CD4-positive, alpha-beta memory T cell (primary cell): Measurements from ENCODE around the gene C21orf91. TPM values are rescaled to one million over a fixed set of nuclear protein-coding genes. Genes with fewer than 3 reads are reported as not detected.

ENCODE experiments used
- CTCF ChIA-PET: fragments of 350-600 bp; sonication (Branson Sonifier 250); formaldehyde crosslinking; loops from one replicate; lab custom pipeline; 2021; ENCODE audit warnings: inconsistent platforms; ENCODE audit not compliant: partially characterized antibody; lab: Charles Lee
- POLR2A ChIA-PET: fragments of 350-600 bp; sonication (Branson Sonifier 250); formaldehyde crosslinking; loops from one replicate; lab custom pipeline; 2021; ENCODE audit not compliant: partially characterized antibody; lab: Charles Lee
- DNase-seq, 5 donors: peaks; one replicate each; pipeline versions ENCODE4 v3.0.0 to v3.0.0-alpha.2; 2020 to 2022; ENCODE audit warnings: mixed read lengths in 1 of 5
- H3K27ac ChIP-seq: one replicate; pipeline ENCODE4 v1.7.0; 2013; ENCODE audit warnings: low read depth, low read length
- H3K27me3 ChIP-seq: 2 replicates; pipeline ENCODE4 v1.7.0; 2013; ENCODE audit warnings: mild to moderate bottlenecking, low read length, moderate library complexity; ENCODE audit not compliant: insufficient read depth
- H3K36me3 ChIP-seq: 2 replicates; pipeline ENCODE4 v1.7.0; 2013; ENCODE audit warnings: mild to moderate bottlenecking, low read length, moderate library complexity; ENCODE audit not compliant: insufficient read depth
- H3K4me1 ChIP-seq: 2 replicates; pipeline ENCODE4 v1.7.0; 2013; ENCODE audit warnings: mild to moderate bottlenecking, low read length, moderate library complexity; ENCODE audit not compliant: insufficient read depth
- H3K4me3 ChIP-seq, 2 donors: one replicate each; pipeline ENCODE4 v1.7.0; 2013; ENCODE audit warnings: low read length in 2 of 2, mild to moderate bottlenecking in 1 of 2
- H3K9me3 ChIP-seq, 2 donors: one replicate each; pipeline ENCODE4 v1.7.0; 2013; ENCODE audit warnings: low read length in 2 of 2, control low read depth in 1 of 2; ENCODE audit not compliant: control insufficient read depth in 1 of 2
- H3K27ac Mint-ChIP-seq, 7 donors: one replicate each; pipeline ENCODE4 v1.8.0; 2020 to 2021; ENCODE audit warnings: mixed read lengths in 7 of 7, mild to moderate bottlenecking in 6 of 7, inconsistent platforms in 3 of 7, moderate library complexity in 3 of 7
- H3K27me3 Mint-ChIP-seq, 2 donors: one replicate each; pipeline ENCODE4 v1.8.0; 2020 to 2021; ENCODE audit warnings: mixed read lengths in 2 of 2
- H3K36me3 Mint-ChIP-seq, 2 donors: one replicate each; pipeline ENCODE4 v1.8.0; 2020 to 2021; ENCODE audit warnings: mixed read lengths in 2 of 2, inconsistent platforms in 1 of 2, mild to moderate bottlenecking in 1 of 2
- H3K4me1 Mint-ChIP-seq, 4 donors: one replicate each; pipeline ENCODE4 v1.8.0; 2020 to 2021; ENCODE audit warnings: mixed read lengths in 4 of 4, mild to moderate bottlenecking in 1 of 4
- H3K4me3 Mint-ChIP-seq, 8 donors: one replicate each; pipeline ENCODE4 v1.8.0; 2020 to 2021; ENCODE audit warnings: mixed read lengths in 8 of 8, mild to moderate bottlenecking in 7 of 8, moderate library complexity in 6 of 8, inconsistent platforms in 3 of 8
- H3K9me3 Mint-ChIP-seq, 8 donors: one replicate each; pipeline ENCODE4 v1.8.0; 2020 to 2021; ENCODE audit warnings: mixed read lengths in 8 of 8, mild to moderate bottlenecking in 5 of 8, inconsistent platforms in 3 of 8, moderate library complexity in 1 of 8
- intact Hi-C: fragments of 100-400 bp; cut with micrococcal nuclease; formaldehyde crosslinking; loops from one replicate; pipeline ENCODE4 v1.15.1; 2023
- polyA plus RNA-seq, 2 donors: library from polyadenylated mRNA; unstranded; fragments of 300-500 nt; fragmentation: Illumina TruSeq; gene quantifications; one replicate each; pipeline ENCODE4 v1.2.3, GENCODE V29; 2021
- total RNA-seq, 2 experiments: library from RNA; stranded (reverse); gene quantifications; one replicate each; pipeline ENCODE4 v1.2.3, GENCODE V29; 2021

The C21orf91 gene
- total and polyA plus RNA-seq, 4 experiments from 2014 or later = 38.5 to 80.5 (median 63.3) TPM

DNA sequence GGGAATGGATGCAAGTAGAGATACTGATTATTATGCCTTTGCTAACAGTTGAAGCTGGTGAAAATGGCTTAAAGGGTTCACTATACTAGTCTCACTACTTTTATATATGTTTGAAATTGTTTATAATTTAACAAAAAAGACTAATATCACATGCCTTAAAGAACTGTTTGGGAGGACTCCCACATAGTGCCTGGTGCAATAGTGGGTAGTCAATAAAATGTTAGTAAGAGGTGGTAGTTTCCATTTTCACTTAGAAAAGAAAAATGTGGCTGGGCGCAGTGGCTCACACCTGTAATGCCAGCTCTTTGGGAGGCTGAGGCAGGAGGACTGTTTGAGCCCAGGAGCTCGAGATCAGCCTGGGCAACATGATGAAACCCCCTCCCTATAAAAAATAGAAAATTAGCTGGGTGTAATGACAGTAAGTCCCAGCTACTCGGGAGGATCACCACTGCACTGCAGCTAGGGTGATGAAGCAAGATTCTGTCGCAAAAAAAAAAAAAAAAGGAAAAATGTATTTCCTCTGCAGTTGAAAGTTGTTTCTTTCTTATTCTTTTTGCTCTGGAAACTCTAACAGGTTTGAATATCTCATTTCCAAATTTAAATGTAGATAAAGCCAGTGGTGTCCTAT is 24.5 kb downstream of the C21orf91 start:
- peaks cover 14 to 45% of the 10 kb centered on the region in 2 donors for H3K36me3 Mint-ChIP-seq
- H3K27me3 Mint-ChIP-seq = no peaks in the 10 kb centered on the region
- peak overlapping the region; percentile 20 to 72 for H3K4me3 ChIP-seq
- H3K4me1 ChIP-seq = peaks cover 97% of the 10 kb centered on the region
- peaks cover 8% of the 10 kb centered on the region for H3K36me3 ChIP-seq
- H3K4me3 Mint-ChIP-seq = peak overlapping the region; percentile 60 to 92 (median 83)
- peak in 1 of 5 donors; percentile 44 for DNase-seq
- intact Hi-C loops = loop anchor here (1.0 kb wide), 2 partner anchors 10 to 24 kb away; no protein-coding TSS in a partner anchor
- POLR2A ChIA-PET = interaction anchor here (1.2 to 7.7 kb wide), 6 partner anchors 10 to 106 kb away, joined by 4 to 158 read pairs (median 23); partner anchors contain the start of gene C21orf91
- CTCF ChIA-PET = interaction anchor here (1.0 to 3.1 kb wide), 9 partner anchors 11 to 130 kb away, joined by 3 to 16 read pairs (median 5); no protein-coding TSS in a partner anchor
- H3K27me3 ChIP-seq = no peaks in the 10 kb centered on the region
- H3K27ac ChIP-seq = peak overlapping the region; percentile 94
- H3K4me1 Mint-ChIP-seq = peaks cover 50 to 77% (median 54%) of the 10 kb centered on the region in 4 donors
- H3K27ac Mint-ChIP-seq = peak overlapping the region; percentile 87 to 97 (median 92)
- no peaks in the 10 kb centered on the region for H3K9me3 ChIP-seq
- H3K9me3 Mint-ChIP-seq = peaks cover 0 to 3% (median 0%) of the 10 kb centered on the region in 8 donors

DNA sequence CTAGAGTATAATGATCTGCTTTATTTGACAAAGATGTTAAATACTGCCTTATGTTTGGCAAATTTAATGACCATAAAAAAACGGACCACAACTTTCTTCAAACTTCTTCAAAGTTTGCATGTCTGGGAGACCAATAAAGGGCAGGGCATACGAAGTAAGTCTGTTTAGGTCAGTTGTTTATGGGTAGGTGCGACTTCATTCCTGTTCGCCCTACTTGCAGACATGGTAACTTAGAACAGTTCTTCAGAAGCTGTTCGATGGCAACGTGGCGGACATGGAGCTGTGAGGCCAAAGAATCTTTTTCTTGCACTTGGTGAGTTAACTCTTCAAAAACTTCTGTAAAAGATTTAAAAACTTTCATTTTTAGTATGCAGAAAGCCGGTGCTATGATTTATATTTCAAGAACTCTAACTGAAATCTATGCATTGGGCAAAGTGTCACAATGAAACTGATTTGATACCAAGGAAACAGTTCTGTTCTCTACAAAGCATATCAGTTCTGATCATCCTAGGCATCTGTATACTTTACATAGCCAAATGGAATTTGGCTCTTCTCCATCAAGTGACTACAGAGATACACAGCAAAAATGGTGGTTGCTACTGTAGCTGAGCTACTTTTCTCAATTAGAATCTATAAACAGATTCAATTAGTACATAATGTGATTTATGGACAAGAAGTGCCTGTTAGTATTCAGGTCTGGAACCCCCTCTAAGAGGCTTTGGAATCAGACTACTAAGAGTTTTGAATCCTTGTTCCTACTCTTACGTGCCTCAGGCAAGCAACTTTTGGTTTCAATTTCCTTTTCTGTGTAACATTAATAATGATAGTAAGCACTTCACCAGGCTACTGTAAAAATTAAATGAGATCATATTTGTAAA is 25.7 kb downstream of the C21orf91 start:
- Histone ChIP-seq H3K27me3 (no peaks in the 10 kb centered on the region), H3K36me3 (peaks cover 8% of the 10 kb centered on the region), H3K4me1 (peaks cover 92% of the 10 kb centered on the region), H3K27ac (peak overlapping the region; percentile 94), H3K9me3 (no peaks in the 10 kb centered on the region), H3K4me3 (peak overlapping the region; percentile 20 to 72)
- CTCF ChIA-PET = interaction anchor here (0.9 to 3.1 kb wide), 7 partner anchors 9 to 25 kb away, joined by 3 to 16 read pairs (median 6); no protein-coding TSS in a partner anchor
- POLR2A ChIA-PET = interaction anchor here (0.7 to 7.7 kb wide), 6 partner anchors 11 to 37 kb away, joined by 3 to 158 read pairs (median 20); partner anchors contain the start of gene C21orf91
- Mint-ChIP-seq H3K9me3 (no peaks in the 10 kb centered on the region), H3K27me3 (no peaks in the 10 kb centered on the region), H3K4me1 (peaks cover 49 to 78% (median 57%) of the 10 kb centered on the region in 4 donors), H3K36me3 (peaks cover 14 to 40% of the 10 kb centered on the region in 2 donors), H3K27ac (peak overlapping the region; percentile 87 to 97 (median 92)), H3K4me3 (peak overlapping the region; percentile 60 to 92 (median 83))
- peak in 4 of 5 donors; percentile 59 to 66 (median 60) for DNase-seq
- intact Hi-C loops = loop anchor here (1.0 kb wide), 2 partner anchors 9 to 25 kb away; no protein-coding TSS in a partner anchor

DNA sequence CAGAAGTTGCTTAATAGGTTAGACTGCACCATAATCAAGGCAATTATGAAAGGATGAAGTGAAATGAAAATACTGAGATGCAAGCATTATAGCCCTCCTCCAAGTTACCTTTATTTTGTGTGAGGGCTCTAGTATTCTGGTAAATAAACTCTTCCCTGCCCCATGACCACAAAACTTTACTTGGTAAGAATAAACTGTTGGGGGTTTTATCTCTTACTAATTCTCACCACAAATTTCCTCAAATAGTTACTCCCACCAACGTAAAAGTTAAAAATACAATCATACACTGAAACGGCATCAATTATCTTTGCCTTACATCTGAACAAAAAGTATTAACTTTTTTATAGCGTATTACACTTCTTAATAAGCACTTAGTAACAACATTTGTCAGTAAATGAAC is 29.5 kb downstream of the C21orf91 start:
- Mint-ChIP-seq H3K4me3 (peak overlapping the region; percentile 58 to 88 (median 76)), H3K36me3 (peaks cover 30 to 39% of the 10 kb centered on the region in 2 donors), H3K27ac (peak overlapping the region; percentile 85 to 96 (median 92)), H3K4me1 (peaks cover 61 to 92% (median 72%) of the 10 kb centered on the region in 4 donors), H3K27me3 (no peaks in the 10 kb centered on the region), H3K9me3 (peaks cover 0 to 7% (median 0%) of the 10 kb centered on the region in 8 donors)
- no peaks in the 10 kb centered on the region for H3K36me3 ChIP-seq
- peaks cover 92% of the 10 kb centered on the region for H3K4me1 ChIP-seq
- no peaks in the 10 kb centered on the region for H3K9me3 ChIP-seq
- peak in 1 of 5 donors; percentile 24 for DNase-seq
- ChIA-PET CTCF (interaction anchor here (1.4 kb wide), 1 partner anchor 8 kb away, joined by 4 read pairs; no protein-coding TSS in a partner anchor), POLR2A (interaction anchor here (1.2 to 7.7 kb wide), 4 partner anchors 8 to 32 kb away, joined by 4 to 158 read pairs (median 21); partner anchors contain the start of gene C21orf91)
- H3K4me3 ChIP-seq = no peak overlapping the region
- H3K27me3 ChIP-seq = no peaks in the 10 kb centered on the region
- intact Hi-C loops = no loop called here
- H3K27ac ChIP-seq = peak overlapping the region; percentile 71

DNA sequence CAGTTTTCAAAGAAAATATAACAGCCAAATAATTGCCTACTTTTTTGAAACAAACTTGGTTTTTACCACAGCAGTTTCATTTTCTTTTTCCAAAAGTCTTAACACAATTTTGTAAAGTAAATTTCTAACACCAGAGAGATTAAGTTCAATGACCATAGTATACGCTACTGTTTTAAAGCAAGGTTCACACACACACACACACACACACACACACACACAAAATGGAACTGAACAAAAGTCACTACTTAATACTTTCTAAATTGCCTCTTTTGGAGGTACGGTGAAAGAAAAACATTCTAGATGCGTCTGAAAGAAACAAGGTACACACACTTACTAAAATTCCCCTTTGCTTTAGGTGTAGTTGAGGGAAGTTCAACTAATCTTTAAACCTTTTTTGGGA is 30.1 kb downstream of the C21orf91 start:
- peaks cover 92% of the 10 kb centered on the region for H3K4me1 ChIP-seq
- Mint-ChIP-seq H3K4me1 (peaks cover 66 to 93% (median 74%) of the 10 kb centered on the region in 4 donors), H3K27me3 (no peaks in the 10 kb centered on the region)

DNA sequence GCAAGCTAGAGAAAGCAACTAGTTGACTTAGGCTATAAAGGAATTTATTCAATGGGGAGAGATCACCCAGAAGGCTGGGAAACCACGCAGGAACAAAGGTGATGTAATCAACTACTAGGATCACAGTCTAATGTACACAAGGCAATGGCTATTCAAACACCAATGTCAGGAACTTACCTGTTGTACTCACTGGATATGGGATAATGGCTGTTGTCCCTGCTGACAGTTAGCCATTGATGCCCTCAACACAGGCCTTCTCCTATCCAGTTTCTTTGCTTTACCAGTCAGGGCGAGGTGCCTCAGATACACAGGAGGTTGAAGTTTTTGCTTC is 32.3 kb downstream of the C21orf91 start:
- H3K27ac Mint-ChIP-seq = peak overlapping the region; percentile 87 to 97 (median 94)
- peaks cover 95% of the 10 kb centered on the region for H3K4me1 ChIP-seq
- H3K4me3 Mint-ChIP-seq = peak overlapping the region; percentile 12 to 88 (median 61)
- H3K27me3 ChIP-seq = no peaks in the 10 kb centered on the region
- ChIA-PET POLR2A (interaction anchor here (2.9 to 3.1 kb wide), 2 partner anchors 11 to 32 kb away, joined by 19 to 32 read pairs; partner anchors contain the start of gene C21orf91), CTCF (interaction anchor here (1.3 kb wide), 1 partner anchor 28 kb away, joined by 4 read pairs; no protein-coding TSS in a partner anchor)
- DNase-seq = no peak
- peaks cover 72 to 97% (median 85%) of the 10 kb centered on the region in 4 donors for H3K4me1 Mint-ChIP-seq
- H3K9me3 Mint-ChIP-seq = peaks cover 0 to 7% (median 0%) of the 10 kb centered on the region in 8 donors
- intact Hi-C loops = no loop called here
- no peaks in the 10 kb centered on the region for H3K9me3 ChIP-seq
- H3K4me3 ChIP-seq = no peak overlapping the region
- peak overlapping the region; percentile 71 for H3K27ac ChIP-seq
- H3K36me3 Mint-ChIP-seq = peaks cover 29 to 31% of the 10 kb centered on the region in 2 donors
- no peaks in the 10 kb centered on the region for H3K27me3 Mint-ChIP-seq
- no peaks in the 10 kb centered on the region for H3K36me3 ChIP-seq

More for the DNA sequence above, 30.1 kb downstream of the C21orf91 start:
- intact Hi-C loops = no loop called here
- DNase-seq = no peak
- ChIA-PET POLR2A (interaction anchor here (2.9 to 3.1 kb wide), 2 partner anchors 13 to 30 kb away, joined by 19 to 32 read pairs; partner anchors contain the start of gene C21orf91), CTCF (no interaction called here)
- Mint-ChIP-seq H3K27ac (peak overlapping the region; percentile 87 to 96 (median 95)), H3K36me3 (peaks cover 30 to 38% of the 10 kb centered on the region in 2 donors), H3K9me3 (peaks cover 0 to 7% (median 0%) of the 10 kb centered on the region in 8 donors), H3K4me3 (peak overlapping the region; percentile 56 to 88 (median 82))
- H3K36me3 ChIP-seq = no peaks in the 10 kb centered on the region
- H3K9me3 ChIP-seq = no peaks in the 10 kb centered on the region
- H3K27me3 ChIP-seq = no peaks in the 10 kb centered on the region
- peak overlapping the region; percentile 71 for H3K27ac ChIP-seq
- H3K4me3 ChIP-seq = peak overlapping the region in 1 of 2 donors; percentile 44

DNA sequence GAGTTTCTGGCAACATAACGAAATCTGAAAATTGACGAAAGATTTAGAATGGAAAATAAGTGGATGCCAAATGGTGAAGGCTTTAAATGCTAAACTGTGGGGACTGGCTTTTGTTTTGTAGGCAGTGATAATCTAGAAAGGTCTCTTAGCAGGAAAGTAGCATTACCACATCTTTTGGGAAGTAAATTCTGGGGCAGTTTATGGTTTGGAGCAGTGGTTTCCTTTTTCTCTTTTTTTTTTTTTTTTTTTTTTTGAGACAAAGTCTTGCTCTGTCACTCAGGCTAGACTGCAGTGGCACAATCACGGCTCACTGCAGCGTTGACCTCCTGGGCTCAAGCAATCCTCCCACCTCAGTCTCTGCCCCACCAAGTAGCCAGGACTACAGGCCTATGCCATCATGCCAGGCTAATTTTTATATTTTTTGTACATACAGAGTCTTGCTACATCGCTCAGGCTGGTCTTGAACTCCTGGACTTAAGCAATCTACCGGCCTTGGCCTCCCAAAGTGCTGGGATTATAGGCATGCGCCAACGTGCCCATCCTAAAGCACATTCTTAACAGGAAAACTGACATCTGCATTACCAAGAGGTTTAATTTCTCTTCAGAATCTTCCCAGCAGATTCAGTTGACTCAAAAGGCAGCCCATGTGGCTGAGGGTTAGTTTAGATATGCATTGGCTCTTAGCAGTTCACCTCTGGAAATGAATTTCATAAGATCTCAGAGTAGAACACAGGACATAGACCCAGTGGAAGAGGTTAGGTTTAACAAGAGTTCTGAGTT is 32.9 kb downstream of the C21orf91 start:
- peaks cover 25 to 26% of the 10 kb centered on the region in 2 donors for H3K36me3 Mint-ChIP-seq
- Histone ChIP-seq H3K4me3 (no peak overlapping the region), H3K9me3 (no peaks in the 10 kb centered on the region), H3K36me3 (no peaks in the 10 kb centered on the region), H3K27me3 (no peaks in the 10 kb centered on the region), H3K4me1 (peaks cover 95% of the 10 kb centered on the region), H3K27ac (peak overlapping the region; percentile 71)
- ChIA-PET CTCF (interaction anchor here (1.3 kb wide), 1 partner anchor 29 kb away, joined by 4 read pairs; no protein-coding TSS in a partner anchor), POLR2A (interaction anchor here (2.9 to 3.1 kb wide), 2 partner anchors 10 to 33 kb away, joined by 19 to 32 read pairs; partner anchors contain the start of gene C21orf91)
- DNase-seq = no peak
- H3K27me3 Mint-ChIP-seq = no peaks in the 10 kb centered on the region
- H3K27ac Mint-ChIP-seq = peak overlapping the region; percentile 87 to 97 (median 94)
- peaks cover 0 to 7% (median 0%) of the 10 kb centered on the region in 8 donors for H3K9me3 Mint-ChIP-seq
- H3K4me3 Mint-ChIP-seq = peak overlapping the region in 7 of 8 donors; percentile 49 to 88 (median 66)
- peaks cover 72 to 97% (median 85%) of the 10 kb centered on the region in 4 donors for H3K4me1 Mint-ChIP-seq
- intact Hi-C loops = no loop called here
